Esophagus muscularis mucosa (tissue), 4 donors: Measurements from ENCODE around the gene CELF3.

Experiments used
- EP300 ChIP-seq: sonication (generic); formaldehyde crosslinking; IDR thresholded peaks from one replicate; pipeline ENCODE4 v1.6.1; 2017; ENCODE audit warnings: antibody characterized with exemption
- POLR2A ChIP-seq: fragments of 450-650 bp; IDR thresholded peaks from one replicate; pipeline ENCODE4 v1.6.1; 2017; ENCODE audit warnings: antibody characterized with exemption, moderate library complexity, mild to moderate bottlenecking, low read depth
- POLR2AphosphoS5 ChIP-seq, 2 donors: sonication (generic); formaldehyde crosslinking; IDR thresholded peaks; one replicate each; pipeline ENCODE4 v1.6.1; 2017; ENCODE audit warnings: antibody characterized with exemption in 2 of 2
- TF ChIP-seq, protein P1 (sequence below), 3 experiments: fragments of 200-600 bp in 2 of 3; fragments of 450-650 bp in 1 of 3; sonication (generic) in 2 of 3; IDR thresholded peaks; one replicate each; pipeline ENCODE4 v1.5.1; 2017 to 2019; ENCODE audit warnings: antibody characterized with exemption in 3 of 3, mild to moderate bottlenecking in 2 of 3, moderate library complexity in 1 of 3

GRCh38 chr1:151728151-151729054, 11.8 kb upstream of the CELF3 start:
- TF ChIP-seq POLR2A: no peak
- TF ChIP-seq, protein P1, sequence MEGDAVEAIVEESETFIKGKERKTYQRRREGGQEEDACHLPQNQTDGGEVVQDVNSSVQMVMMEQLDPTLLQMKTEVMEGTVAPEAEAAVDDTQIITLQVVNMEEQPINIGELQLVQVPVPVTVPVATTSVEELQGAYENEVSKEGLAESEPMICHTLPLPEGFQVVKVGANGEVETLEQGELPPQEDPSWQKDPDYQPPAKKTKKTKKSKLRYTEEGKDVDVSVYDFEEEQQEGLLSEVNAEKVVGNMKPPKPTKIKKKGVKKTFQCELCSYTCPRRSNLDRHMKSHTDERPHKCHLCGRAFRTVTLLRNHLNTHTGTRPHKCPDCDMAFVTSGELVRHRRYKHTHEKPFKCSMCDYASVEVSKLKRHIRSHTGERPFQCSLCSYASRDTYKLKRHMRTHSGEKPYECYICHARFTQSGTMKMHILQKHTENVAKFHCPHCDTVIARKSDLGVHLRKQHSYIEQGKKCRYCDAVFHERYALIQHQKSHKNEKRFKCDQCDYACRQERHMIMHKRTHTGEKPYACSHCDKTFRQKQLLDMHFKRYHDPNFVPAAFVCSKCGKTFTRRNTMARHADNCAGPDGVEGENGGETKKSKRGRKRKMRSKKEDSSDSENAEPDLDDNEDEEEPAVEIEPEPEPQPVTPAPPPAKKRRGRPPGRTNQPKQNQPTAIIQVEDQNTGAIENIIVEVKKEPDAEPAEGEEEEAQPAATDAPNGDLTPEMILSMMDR (IDR thresholded peaks at IDR 0.05): no peak
- TF ChIP-seq EP300: no peak
- TF ChIP-seq POLR2AphosphoS5 (IDR thresholded peaks at IDR 0.05): peak; percentile 53 to 76
